ENCODE results near the gene ACOT11.

- TF ChIP-seq ZNF561 (CRISPR knock-in tag; conservative IDR thresholded peaks at IDR 0.05) (no peak), LARP7 (IDR thresholded peaks at IDR 0.05) (no peak), POLR2A (conservative IDR thresholded peaks at IDR 0.05) (no peak), HCFC1 (IDR thresholded peaks at IDR 0.05; ENCODE audit: low read depth, low read length) (no peak), ATF2 (CRISPR knock-in tag; IDR thresholded peaks at IDR 0.05) (no peak), SMARCB1 (IDR thresholded peaks at IDR 0.05; ENCODE audit: insufficient read length, low read depth) (no peak), TAF9B (IDR thresholded peaks at IDR 0.05; ENCODE audit: partially characterized antibody) (no peak), CTCF (IDR thresholded peaks at IDR 0.05 in 2 of 3, conservative IDR thresholded peaks at IDR 0.05 in 1 of 3; ENCODE audit: insufficient read depth in 2 of 3, low read depth in 1 of 3, low read length in 3 of 3) (no peak), TEAD4 (IDR thresholded peaks at IDR 0.05; ENCODE audit: low read length) (no peak), TEAD4 (CRISPR knock-in tag; IDR thresholded peaks at IDR 0.05; ENCODE audit: borderline replicate concordance) (no peak), POLR3G (IDR thresholded peaks at IDR 0.05; ENCODE audit: extremely low read depth, insufficient read length, insufficient replicate concordance) (no peak)
These were observed 10.5 kb downstream of the ACOT11 start for GRCh38 chr1:54558434-54559030.
